B cell (primary cell): ENCODE measurements around the gene EYS. TPM values are rescaled to one million over a fixed set of nuclear protein-coding genes. Genes with fewer than 3 reads are reported as not detected.
"Not testable (repeated sequence)": the region's sequence is repeated elsewhere in the genome, so short reads cannot be mapped to it uniquely, and the experiment has no call there.

ENCODE experiments used
- ATAC-seq: fragments of 200-7000 bp; cut with Tn5 transposase; one replicate; pipeline ENCODE4 v1.10.0; 2021; ENCODE audit warnings: low read depth, mild to moderate bottlenecking, moderate number of reproducible peaks, moderate library complexity
- CTCF ChIA-PET: fragments of 350-600 bp; sonication (Branson Sonifier 250); formaldehyde crosslinking; loops from one replicate; lab custom pipeline; 2021; ENCODE audit warnings: antibody characterized with exemption, inconsistent platforms; lab: Charles Lee
- POLR2A ChIA-PET: fragments of 350-600 bp; sonication (Branson Sonifier 250); formaldehyde crosslinking; loops from one replicate; lab custom pipeline; 2021; ENCODE audit warnings: antibody characterized with exemption; lab: Charles Lee
- DNase-seq: peaks from one replicate; pipeline ENCODE4 v3.0.0; 2013
- H2AFZ ChIP-seq: 2 replicates; pipeline ENCODE4 v1.6.1; 2012; ENCODE audit warnings: mild to moderate bottlenecking, low read depth, low read length; ENCODE audit not compliant: insufficient read depth, poor library complexity, severe bottlenecking
- H3K27ac ChIP-seq, 2 donors: 1 replicate in 1 of 2; 2 replicates in 1 of 2; pipeline ENCODE4 v1.5.1; 2012 to 2013; ENCODE audit warnings: low read length in 2 of 2, mild to moderate bottlenecking in 2 of 2, moderate library complexity in 1 of 2
- H3K27me3 ChIP-seq, 4 experiments: fragments of 200-600 bp in 1 of 4; sonication (generic) in 1 of 4; replicated peaks in 1 of 4; 1 replicate in 2 of 4; 2 replicates in 2 of 4; pipeline versions ENCODE4 v1.6.1 to v1.7.0; 2013 to 2016; ENCODE audit warnings: low read length in 3 of 4, mild to moderate bottlenecking in 2 of 4, mixed read lengths in 1 of 4, moderate library complexity in 1 of 4; ENCODE audit not compliant: insufficient read depth in 4 of 4, control insufficient read depth in 3 of 4; ENCODE audit errors: control extremely low read depth in 1 of 4
- H3K36me3 ChIP-seq, 2 experiments: replicated peaks in 1 of 2; 1 replicate in 1 of 2; 2 replicates in 1 of 2; pipeline versions ENCODE4 v1.6.1 to v1.7.1; 2013; ENCODE audit warnings: low read length in 1 of 2; ENCODE audit not compliant: insufficient read depth in 2 of 2, control insufficient read depth in 1 of 2; ENCODE audit errors: control extremely low read depth in 1 of 2, extremely low read depth in 1 of 2
- H3K4me1 ChIP-seq, 2 donors: fragments of 200-600 bp in 1 of 2; sonication (generic) in 1 of 2; 1 replicate in 1 of 2; 2 replicates in 1 of 2; pipeline versions ENCODE4 v1.5.1 to v1.6.1; 2013 to 2017; ENCODE audit warnings: low read length in 2 of 2; ENCODE audit not compliant: control insufficient read depth in 2 of 2, insufficient read depth in 2 of 2
- H3K4me2 ChIP-seq: replicated peaks from 2 replicates; pipeline ENCODE3; 2012; ENCODE audit warnings: mild to moderate bottlenecking, low read depth, low read length; ENCODE audit not compliant: poor library complexity, severe bottlenecking
- H3K4me3 ChIP-seq, 5 experiments: fragments of 200-600 bp in 1 of 5; sonication (generic) in 1 of 5; 1 replicate in 3 of 5; 2 replicates in 2 of 5; pipeline versions ENCODE4 v1.5.1 to v1.7.0; 2011 to 2016; ENCODE audit warnings: low read length in 4 of 5, mild to moderate bottlenecking in 4 of 5, low read depth in 2 of 5, control low read depth in 1 of 5, moderate library complexity in 1 of 5; ENCODE audit not compliant: insufficient read depth in 1 of 5; ENCODE audit errors: control extremely low read depth in 1 of 5, extremely low read depth in 1 of 5
- H3K79me2 ChIP-seq: fragments of 200-600 bp; sonication (generic); one replicate; pipeline ENCODE4 v1.6.0; 2016; ENCODE audit warnings: low read length; ENCODE audit not compliant: control insufficient read depth, insufficient read depth
- H3K9ac ChIP-seq: fragments of 200-600 bp; sonication (generic); 2 replicates; pipeline ENCODE4 v1.6.1; 2017; ENCODE audit warnings: mild to moderate bottlenecking, low read length, moderate library complexity
- H3K9me3 ChIP-seq, 3 donors: one replicate each; pipeline versions ENCODE4 v1.6.1 to v1.7.1; 2013; ENCODE audit warnings: low read length in 2 of 3; ENCODE audit not compliant: control insufficient read depth in 2 of 3, insufficient read depth in 1 of 3; ENCODE audit errors: control extremely low read depth in 1 of 3
- H4K20me1 ChIP-seq: 2 replicates; pipeline ENCODE4 v1.6.0; 2012; ENCODE audit warnings: mild to moderate bottlenecking, low read length; ENCODE audit not compliant: insufficient read depth, control insufficient read depth, poor library complexity, severe bottlenecking
- H3K27ac Mint-ChIP-seq: one replicate; pipeline ENCODE4 v1.8.0; 2021; ENCODE audit warnings: mixed read lengths
- H3K27me3 Mint-ChIP-seq: one replicate; pipeline ENCODE4 v1.8.0; 2021; ENCODE audit warnings: mixed read lengths
- H3K4me1 Mint-ChIP-seq: one replicate; pipeline ENCODE4 v1.8.0; 2021; ENCODE audit warnings: mixed read lengths
- H3K4me3 Mint-ChIP-seq: one replicate; pipeline ENCODE4 v1.8.0; 2021; ENCODE audit warnings: mixed read lengths
- H3K9me3 Mint-ChIP-seq: one replicate; pipeline ENCODE4 v1.8.0; 2022; ENCODE audit warnings: mixed read lengths; ENCODE audit not compliant: insufficient read depth
- EZH2 ChIP-seq: IDR thresholded peaks from 2 replicates; pipeline ENCODE4 v1.6.1; 2012; ENCODE audit warnings: borderline replicate concordance, low read depth, mild to moderate bottlenecking, moderate library complexity, low read length; ENCODE audit not compliant: insufficient read depth, poor library complexity, severe bottlenecking
- WGBS: methylation state at CpG from one replicate; pipeline ENCODE4 v1.1.5; 2013; ENCODE audit warnings: missing lambda C conversion rate; ENCODE audit not compliant: insufficient coverage; 5-methylcytosine and 5-hydroxymethylcytosine counted together
- intact Hi-C: fragments of 100-400 bp; cut with micrococcal nuclease; formaldehyde crosslinking; loops from one replicate; pipeline ENCODE4 v1.10.0; 2022
- polyA plus RNA-seq: library from polyadenylated mRNA; depleted of rRNA; stranded (reverse); fragments of >200 nt; gene quantifications from 2 replicates; pipeline ENCODE4 v1.2.3, GENCODE V29; 2012
- total RNA-seq, 2 donors: library from RNA; stranded (reverse); fragments of 120-200 nt in 1 of 2; gene quantifications; 1 replicate in 1 of 2; 2 replicates in 1 of 2; pipeline versions ENCODE4 v1.2.3 to v1.2.4, GENCODE V29; 2013 to 2022

Gene EYS
- total and polyA plus RNA-seq, 2 donors (not counting 1 experiment from before 2014, with no cell fraction given) = not detected

DNA sequence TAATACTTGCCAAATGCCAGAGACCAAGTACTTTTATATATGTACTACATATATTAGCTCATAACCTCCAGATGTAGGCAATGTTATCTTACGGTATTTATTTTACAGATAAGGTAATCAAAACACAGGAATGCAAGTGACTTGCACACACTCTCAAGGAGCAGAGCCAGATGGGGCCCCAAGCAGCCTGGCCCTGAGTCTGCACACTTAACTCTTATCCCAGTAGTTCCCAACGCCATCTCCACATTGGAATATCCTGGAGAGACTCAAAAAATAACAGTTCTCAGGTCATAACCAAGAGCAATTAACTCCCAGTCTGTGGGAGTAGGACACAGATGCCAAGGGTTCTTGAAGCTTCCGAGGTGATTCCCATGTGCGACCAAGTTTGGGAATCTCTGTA is 1672.7 kb downstream of the EYS start:
- no peaks in the 10 kb centered on the region for H3K9me3 Mint-ChIP-seq
- DNase-seq (no peak), ATAC-seq (no peak)
- no peak for TF ChIP-seq EZH2
- ChIA-PET POLR2A (no interaction called here), CTCF (no interaction called here)
- no peak overlapping the region for H3K9ac ChIP-seq
- no peaks in the 10 kb centered on the region for H3K4me1 ChIP-seq
- H3K27me3 ChIP-seq = no peaks in the 10 kb centered on the region
- H3K4me3 ChIP-seq = no peak overlapping the region
- no peaks in the 10 kb centered on the region for H3K79me2 ChIP-seq
- 88% methylated on average over 2 of the region's 4 CpGs for WGBS
- H2AFZ ChIP-seq = no peak overlapping the region
- H3K27ac Mint-ChIP-seq = no peak overlapping the region
- no peak overlapping the region for H3K4me3 Mint-ChIP-seq
- peaks cover 0 to 6% (median 0%) of the 10 kb centered on the region in 3 donors for H3K9me3 ChIP-seq
- no peaks in the 10 kb centered on the region for H3K27me3 Mint-ChIP-seq
- H3K4me2 ChIP-seq = no peak overlapping the region
- no peaks in the 10 kb centered on the region for H3K36me3 ChIP-seq
- no peaks in the 10 kb centered on the region for H3K4me1 Mint-ChIP-seq
- H4K20me1 ChIP-seq = no peaks in the 10 kb centered on the region
- intact Hi-C loops = no loop called here
- no peak overlapping the region for H3K27ac ChIP-seq

- intact Hi-C loops, H4K20me1 ChIP-seq, H3K27ac Mint-ChIP-seq, H3K36me3 ChIP-seq, H3K4me1 ChIP-seq, H3K27me3 Mint-ChIP-seq, H3K4me2 ChIP-seq, H3K9me3 Mint-ChIP-seq, ATAC-seq, H3K79me2 ChIP-seq, H2AFZ ChIP-seq, H3K9ac ChIP-seq, H3K27ac ChIP-seq, H3K27me3 ChIP-seq, H3K4me3 Mint-ChIP-seq, H3K4me3 ChIP-seq, H3K9me3 ChIP-seq, DNase-seq, H3K4me1 Mint-ChIP-seq, POLR2A ChIA-PET, CTCF ChIA-PET: not testable (repeated sequence)
- 94% methylated on average over 21 of the region's 21 CpGs for WGBS
These were observed 1675.9 kb downstream of the EYS start for GRCh38 chr6:64030950-64031618.
